ENCODE results near the gene THBS2.
"Not testable (repeated sequence)": the region's sequence is repeated elsewhere in the genome, so short reads cannot be mapped to it uniquely, and the experiment has no call there.

The THBS2 gene

DNA sequence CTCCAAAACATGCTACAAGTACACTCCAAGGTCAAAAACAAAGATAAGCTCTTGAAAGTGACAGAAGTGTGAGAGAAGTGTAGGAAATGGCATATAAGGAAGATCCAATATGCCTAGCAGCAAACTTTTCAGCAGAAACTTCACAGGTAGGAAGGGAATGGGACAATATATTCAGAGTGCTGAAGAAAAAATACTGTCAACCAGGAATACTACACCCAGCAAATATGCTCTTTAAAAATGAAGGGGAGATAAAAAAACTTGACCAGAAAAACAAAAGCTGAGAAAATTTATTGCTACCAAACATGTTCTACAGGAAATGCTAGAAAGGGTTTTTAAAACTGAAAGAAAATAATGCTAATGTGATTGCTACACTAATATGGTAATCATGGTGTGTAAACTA lies 46.2 kb downstream of the THBS2 start:
- Mint-ChIP-seq H3K4me1 (ENCODE audit: low read depth) (peaks cover 6% of the 10 kb centered on the region), H3K4me3 (no peak overlapping the region), H3K36me3 (ENCODE audit: low read depth) (peaks cover 3% of the 10 kb centered on the region), H3K27ac (no peak overlapping the region), H3K27me3 (no peaks in the 10 kb centered on the region), H3K9me3 (peaks cover 19% of the 10 kb centered on the region)
- DNase-seq = no peak

DNA sequence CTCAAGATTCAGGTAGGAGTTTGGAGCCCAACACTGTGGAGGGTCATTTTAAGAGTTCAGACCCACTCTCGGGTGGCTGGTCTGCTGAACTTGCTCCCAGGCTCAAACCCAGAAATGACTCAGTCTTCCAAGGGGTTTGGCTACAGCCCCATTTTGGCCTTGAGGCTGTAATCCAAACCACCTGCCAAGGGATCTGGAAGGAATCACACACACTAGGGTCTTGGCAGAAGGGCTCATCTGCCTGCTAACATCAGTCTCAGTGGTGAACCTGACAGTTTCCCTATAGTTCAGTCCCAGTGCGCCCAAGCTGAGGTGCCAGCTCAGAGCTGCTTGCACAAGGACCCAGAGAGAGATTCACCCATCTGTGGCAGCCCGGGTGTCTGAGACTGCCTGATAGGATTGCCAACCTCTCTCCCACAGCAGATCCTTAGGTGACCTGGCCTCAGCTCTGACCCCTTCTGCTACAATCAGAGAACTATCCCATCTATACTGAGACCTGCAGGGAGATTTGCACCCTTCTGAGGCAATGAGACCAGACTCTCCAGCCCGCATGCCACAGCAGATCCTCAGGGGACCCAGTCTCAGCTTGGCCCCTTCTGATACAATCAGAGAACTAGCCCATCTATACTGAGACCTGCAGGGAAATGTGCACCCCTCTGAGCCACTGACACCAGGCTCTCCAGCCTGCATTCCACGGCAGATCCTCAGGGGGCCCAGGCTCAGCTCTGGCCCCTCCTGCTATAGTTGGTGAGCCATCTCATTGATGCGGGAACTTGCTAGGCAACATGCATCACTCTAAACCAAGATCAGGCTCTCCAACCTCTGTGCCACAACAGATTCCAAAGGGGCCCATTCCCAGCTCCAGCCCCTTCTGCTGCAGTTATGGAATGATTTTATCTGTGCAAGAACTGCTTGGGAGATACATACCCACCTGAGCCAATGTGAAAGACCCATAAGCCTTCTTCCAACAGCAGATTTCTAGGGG lies 48.2 kb downstream of the THBS2 start:
- DNase-seq = no peak
- H3K36me3 Mint-ChIP-seq (ENCODE audit: low read depth) = peaks cover 3% of the 10 kb centered on the region
- no peak overlapping the region for H3K27ac Mint-ChIP-seq
- peaks cover 12% of the 10 kb centered on the region for H3K9me3 Mint-ChIP-seq
- no peak overlapping the region for H3K4me3 Mint-ChIP-seq
- H3K27me3 Mint-ChIP-seq = no peaks in the 10 kb centered on the region
- H3K4me1 Mint-ChIP-seq (ENCODE audit: low read depth) = peaks cover 2% of the 10 kb centered on the region

DNA sequence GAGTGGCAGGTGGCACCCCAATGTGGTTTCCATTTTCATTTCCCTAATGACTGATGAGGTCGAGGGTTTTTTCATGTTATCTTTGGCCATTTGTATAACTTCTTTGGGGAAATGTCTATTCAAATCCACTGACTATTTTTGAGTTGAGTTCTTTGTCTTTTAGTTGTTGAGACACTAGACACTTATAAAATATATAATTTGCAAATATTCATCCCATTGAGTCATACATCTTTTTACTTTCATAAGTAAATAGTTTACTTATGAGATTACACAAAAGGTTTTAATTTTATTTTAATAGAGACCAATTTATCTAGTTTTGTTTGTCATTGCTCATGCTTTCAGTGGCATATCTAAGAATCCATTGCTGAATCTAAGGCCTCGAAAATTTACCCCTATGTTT lies 49.5 kb downstream of the THBS2 start:
- Mint-ChIP-seq H3K4me3 (no peak overlapping the region), H3K9me3 (peaks cover 12% of the 10 kb centered on the region), H3K27me3 (no peaks in the 10 kb centered on the region), H3K36me3 (ENCODE audit: low read depth) (peaks cover 3% of the 10 kb centered on the region), H3K4me1 (ENCODE audit: low read depth) (peaks cover 2% of the 10 kb centered on the region), H3K27ac (no peak overlapping the region)
- DNase-seq = no peak

DNA sequence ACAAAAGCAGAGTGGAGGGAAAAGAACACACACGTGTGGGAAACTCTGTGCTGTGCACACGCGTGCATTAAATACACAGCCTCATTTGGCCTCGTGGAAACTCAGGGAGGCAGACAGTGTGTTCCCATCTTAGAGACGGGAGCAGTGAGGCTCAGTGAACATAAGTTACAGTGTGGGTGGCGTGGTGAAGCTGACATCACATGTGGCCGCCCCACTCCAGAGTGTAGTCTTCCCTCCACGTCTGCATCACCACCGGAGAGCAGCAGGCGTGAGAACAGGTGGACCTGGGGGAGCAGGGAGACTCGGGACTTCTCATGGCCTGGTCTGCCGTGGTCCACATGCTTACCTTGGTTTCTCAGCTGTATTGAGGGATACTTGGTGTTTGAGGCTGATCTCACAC lies 51.7 kb downstream of the THBS2 start:
- H3K27me3 Mint-ChIP-seq = no peaks in the 10 kb centered on the region
- peaks cover 7% of the 10 kb centered on the region for H3K9me3 Mint-ChIP-seq
- H3K36me3 Mint-ChIP-seq (ENCODE audit: low read depth) = no peaks in the 10 kb centered on the region

DNA sequence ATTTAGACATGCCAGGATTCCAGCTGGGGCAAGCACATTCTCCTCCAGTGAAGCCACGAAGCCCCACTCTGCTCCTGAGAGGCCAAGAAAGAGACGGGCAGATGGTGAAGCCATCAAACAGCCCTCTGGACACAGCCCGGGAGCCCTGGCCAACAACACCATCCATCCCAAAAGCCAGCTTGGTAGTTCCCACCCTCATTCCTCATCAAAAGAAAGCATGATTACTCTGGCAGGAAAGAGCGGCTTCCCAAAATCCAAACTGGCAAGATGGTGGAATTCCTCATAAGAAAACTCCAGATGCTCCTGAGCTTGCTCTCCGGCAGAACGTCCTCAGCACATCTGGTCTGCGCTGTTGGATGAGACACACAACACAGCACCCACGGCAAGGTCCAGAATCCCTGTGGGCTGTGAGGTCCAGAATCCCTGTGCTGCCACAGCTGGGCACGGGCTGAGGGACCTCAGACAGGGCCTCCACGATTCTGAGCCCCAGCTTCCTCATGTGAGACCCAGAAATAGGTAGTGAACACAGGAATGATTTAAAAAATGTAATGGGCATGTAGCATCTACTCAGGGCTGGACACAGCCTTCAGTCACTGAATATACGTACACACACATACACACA lies 52.6 kb downstream of the THBS2 start:
- H3K36me3 Mint-ChIP-seq (ENCODE audit: low read depth) = no peaks in the 10 kb centered on the region
- H3K27me3 Mint-ChIP-seq = no peaks in the 10 kb centered on the region
- no peaks in the 10 kb centered on the region for H3K9me3 Mint-ChIP-seq
- H3K4me3 Mint-ChIP-seq = no peak overlapping the region
- H3K4me1 Mint-ChIP-seq (ENCODE audit: low read depth) = no peaks in the 10 kb centered on the region
- H3K27ac Mint-ChIP-seq = no peak overlapping the region
- no peak for DNase-seq

More for the DNA sequence above, 51.7 kb downstream of the THBS2 start:
- Mint-ChIP-seq H3K4me1 (ENCODE audit: low read depth) (no peaks in the 10 kb centered on the region), H3K27ac (no peak overlapping the region), H3K4me3 (no peak overlapping the region)
- DNase-seq = no peak

DNA sequence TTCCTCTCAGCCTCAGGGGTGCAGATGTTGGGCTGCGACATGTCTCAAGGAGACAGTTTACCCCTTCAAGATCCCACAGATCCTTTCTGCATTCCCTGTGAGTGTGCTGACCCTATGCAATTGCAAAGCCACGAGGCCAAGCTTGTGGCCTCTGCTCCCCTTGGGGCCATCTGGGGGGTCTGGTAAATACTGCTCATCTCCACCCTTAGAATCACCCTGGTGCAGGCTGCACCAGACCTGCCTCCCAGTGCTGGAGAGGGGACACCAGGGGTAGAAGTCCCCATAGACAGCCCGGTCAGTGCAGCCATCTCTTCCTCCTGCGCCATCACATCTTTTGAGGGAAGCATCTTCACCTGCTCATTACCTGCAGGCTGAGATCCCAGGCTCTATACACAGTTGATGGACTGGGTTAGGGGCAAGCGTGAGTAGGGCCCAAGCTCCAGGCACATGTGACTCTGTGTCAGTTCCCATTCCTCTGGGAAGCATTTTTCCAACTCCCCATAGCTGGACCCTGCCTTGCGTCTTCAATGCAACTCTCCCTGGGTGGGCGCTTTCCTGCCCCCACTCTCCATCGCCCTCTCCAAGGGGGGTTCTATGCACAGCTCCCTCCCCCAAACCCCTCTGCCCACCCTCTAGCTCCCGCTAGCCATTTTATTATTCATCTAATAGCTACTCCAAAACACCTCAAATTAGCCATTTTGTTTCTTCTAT lies 53.9 kb downstream of the THBS2 start:
- no peaks in the 10 kb centered on the region for H3K27me3 Mint-ChIP-seq
- H3K9me3 Mint-ChIP-seq = no peaks in the 10 kb centered on the region
- no peak overlapping the region for H3K27ac Mint-ChIP-seq
- no peaks in the 10 kb centered on the region for H3K36me3 Mint-ChIP-seq (ENCODE audit: low read depth)
- H3K4me1 Mint-ChIP-seq (ENCODE audit: low read depth) = no peaks in the 10 kb centered on the region
- no peak for DNase-seq
- no peak overlapping the region for H3K4me3 Mint-ChIP-seq

DNA sequence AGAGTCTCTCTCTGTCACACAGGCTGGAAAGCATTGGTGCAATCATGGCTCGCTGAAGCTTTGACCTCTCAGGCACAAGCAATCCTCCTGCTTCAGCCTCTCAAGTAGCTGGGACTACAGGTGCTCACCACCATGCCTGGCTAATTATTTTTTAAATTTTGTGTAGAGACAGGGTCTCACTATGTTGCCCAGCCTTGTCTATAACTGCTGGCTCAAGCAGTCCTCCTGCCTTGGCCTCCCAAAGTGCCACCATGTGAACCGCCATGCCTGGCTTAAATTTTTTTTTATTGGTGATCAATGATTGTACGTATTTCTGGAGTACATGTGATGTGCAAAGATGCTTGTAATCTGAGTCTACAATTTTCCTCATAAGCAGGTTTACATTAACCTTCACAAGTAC lies 54.8 kb downstream of the THBS2 start:
- H3K4me1 Mint-ChIP-seq (ENCODE audit: low read depth) = no peaks in the 10 kb centered on the region
- no peak overlapping the region for H3K4me3 Mint-ChIP-seq
- no peak for DNase-seq
- H3K27me3 Mint-ChIP-seq = no peaks in the 10 kb centered on the region
- no peak overlapping the region for H3K27ac Mint-ChIP-seq
- no peaks in the 10 kb centered on the region for H3K36me3 Mint-ChIP-seq (ENCODE audit: low read depth)
- no peaks in the 10 kb centered on the region for H3K9me3 Mint-ChIP-seq

DNA sequence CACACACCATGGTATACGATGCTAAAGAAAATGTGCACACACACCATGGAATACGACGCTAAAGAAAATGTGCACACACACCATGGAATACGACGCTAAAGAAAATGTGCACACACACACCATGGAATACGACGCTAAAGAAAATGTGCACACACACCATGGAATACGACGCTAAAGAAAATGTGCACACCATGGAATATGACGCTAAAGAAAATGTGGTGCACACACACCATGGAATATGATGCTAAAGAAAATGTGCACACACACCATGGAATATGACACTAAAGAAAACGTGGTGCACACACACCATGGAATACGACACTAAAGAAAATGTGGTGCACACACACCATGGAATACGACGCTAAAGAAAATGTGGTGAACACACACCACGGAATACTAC lies 55.7 kb downstream of the THBS2 start:
- H3K9me3 Mint-ChIP-seq; H3K27ac Mint-ChIP-seq; H3K27me3 Mint-ChIP-seq; H3K36me3 Mint-ChIP-seq (ENCODE audit: low read depth); H3K4me3 Mint-ChIP-seq; DNase-seq; H3K4me1 Mint-ChIP-seq (ENCODE audit: low read depth): not testable (repeated sequence)

DNA sequence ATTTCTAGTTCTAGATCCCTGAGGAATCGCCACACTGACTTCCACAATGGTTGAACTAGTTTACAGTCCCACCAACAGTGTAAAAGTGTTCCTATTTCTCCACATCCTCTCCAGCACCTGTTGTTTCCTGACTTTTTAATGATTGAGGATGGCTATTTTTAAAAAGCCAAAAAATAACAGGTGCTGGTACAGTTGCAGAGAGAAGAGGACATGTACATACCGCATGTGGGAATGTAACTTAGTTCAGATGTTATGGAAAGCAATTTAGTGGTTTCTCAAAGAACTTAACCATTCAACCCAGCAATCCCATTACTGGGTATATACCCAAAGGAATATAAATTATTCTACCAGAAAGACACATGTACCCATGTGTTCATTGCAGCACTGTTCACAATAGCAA lies 57.4 kb downstream of the THBS2 start:
- H3K4me1 Mint-ChIP-seq (ENCODE audit: low read depth); H3K27ac Mint-ChIP-seq; H3K4me3 Mint-ChIP-seq; H3K36me3 Mint-ChIP-seq (ENCODE audit: low read depth); DNase-seq; H3K9me3 Mint-ChIP-seq: not testable (repeated sequence)
- peaks cover 16% of the 10 kb centered on the region for H3K27me3 Mint-ChIP-seq

DNA sequence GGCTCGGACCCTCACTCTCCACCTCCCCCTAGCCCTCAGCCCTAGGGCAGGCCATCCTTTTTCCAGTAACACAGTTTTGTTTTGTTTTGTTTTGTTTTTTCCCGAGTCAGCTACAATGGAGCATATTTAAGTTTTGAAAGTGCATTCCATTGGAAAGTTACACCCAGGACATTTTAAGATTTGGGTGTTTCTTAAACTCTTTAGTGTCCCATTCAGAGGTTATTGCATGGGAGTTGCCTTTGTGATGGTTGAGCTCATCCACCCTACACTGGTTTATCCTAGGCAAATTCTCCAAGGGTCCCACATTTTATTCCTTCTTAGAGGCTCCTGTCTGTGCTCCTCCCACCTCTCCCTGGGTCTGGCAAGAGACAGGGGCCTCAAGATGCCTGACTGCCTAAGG lies 58.9 kb downstream of the THBS2 start:
- H3K4me1 Mint-ChIP-seq (ENCODE audit: low read depth) = no peaks in the 10 kb centered on the region
- no peaks in the 10 kb centered on the region for H3K36me3 Mint-ChIP-seq (ENCODE audit: low read depth)
- peaks cover 16% of the 10 kb centered on the region for H3K27me3 Mint-ChIP-seq
- H3K27ac Mint-ChIP-seq = no peak overlapping the region
- H3K4me3 Mint-ChIP-seq = no peak overlapping the region
- no peak for DNase-seq
- H3K9me3 Mint-ChIP-seq = no peaks in the 10 kb centered on the region

DNA sequence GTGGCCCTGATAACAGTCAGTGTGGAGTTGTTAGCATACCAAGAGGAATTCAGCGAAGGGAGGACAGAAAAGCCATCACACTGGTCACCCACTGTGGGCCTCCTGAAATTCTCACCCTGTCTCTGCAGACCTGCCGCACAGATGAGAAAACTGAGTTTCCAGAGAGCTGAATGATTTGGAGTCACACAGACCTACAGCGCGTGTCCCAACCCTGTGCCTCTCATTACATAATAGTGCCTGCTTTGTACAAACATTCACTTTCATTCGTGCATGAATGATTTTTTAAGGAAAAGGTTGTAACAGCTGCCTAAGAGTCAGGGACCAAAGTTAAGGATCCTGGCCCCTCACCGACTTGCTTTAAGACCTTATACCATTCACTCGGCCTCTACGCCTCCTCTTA lies 62.7 kb downstream of the THBS2 start:
- Mint-ChIP-seq H3K27me3 (peaks cover 16% of the 10 kb centered on the region), H3K4me3 (no peak overlapping the region), H3K36me3 (ENCODE audit: low read depth) (no peaks in the 10 kb centered on the region), H3K27ac (no peak overlapping the region), H3K4me1 (ENCODE audit: low read depth) (peaks cover 6% of the 10 kb centered on the region), H3K9me3 (no peaks in the 10 kb centered on the region)
- no peak for DNase-seq

DNA sequence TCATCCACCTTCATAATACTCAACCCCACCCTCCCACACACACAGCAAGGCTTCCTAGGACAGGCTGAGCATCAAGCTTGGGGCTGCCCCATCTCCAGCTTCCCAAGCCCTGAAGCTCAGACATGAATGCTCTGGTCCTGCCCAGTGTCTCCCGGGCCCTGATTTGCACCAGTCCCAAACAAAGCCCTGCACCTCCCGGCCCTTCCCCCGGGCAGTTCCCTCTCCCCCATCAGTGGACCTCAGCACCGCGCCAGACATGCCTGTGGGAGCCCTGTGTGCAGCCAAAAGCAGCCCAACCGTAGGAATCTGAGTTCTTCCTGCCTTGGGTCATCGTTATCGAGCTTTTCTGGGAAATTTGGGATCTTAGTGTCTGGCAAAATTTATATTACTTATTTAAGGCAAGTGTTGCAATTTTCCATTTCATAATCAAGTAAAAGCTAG lies 63.5 kb downstream of the THBS2 start:
- H3K4me3 Mint-ChIP-seq = no peak overlapping the region
- DNase-seq = no peak
- H3K27me3 Mint-ChIP-seq = peaks cover 16% of the 10 kb centered on the region
- peaks cover 6% of the 10 kb centered on the region for H3K4me1 Mint-ChIP-seq (ENCODE audit: low read depth)
- no peak overlapping the region for H3K27ac Mint-ChIP-seq
- no peaks in the 10 kb centered on the region for H3K9me3 Mint-ChIP-seq
- no peaks in the 10 kb centered on the region for H3K36me3 Mint-ChIP-seq (ENCODE audit: low read depth)

DNA sequence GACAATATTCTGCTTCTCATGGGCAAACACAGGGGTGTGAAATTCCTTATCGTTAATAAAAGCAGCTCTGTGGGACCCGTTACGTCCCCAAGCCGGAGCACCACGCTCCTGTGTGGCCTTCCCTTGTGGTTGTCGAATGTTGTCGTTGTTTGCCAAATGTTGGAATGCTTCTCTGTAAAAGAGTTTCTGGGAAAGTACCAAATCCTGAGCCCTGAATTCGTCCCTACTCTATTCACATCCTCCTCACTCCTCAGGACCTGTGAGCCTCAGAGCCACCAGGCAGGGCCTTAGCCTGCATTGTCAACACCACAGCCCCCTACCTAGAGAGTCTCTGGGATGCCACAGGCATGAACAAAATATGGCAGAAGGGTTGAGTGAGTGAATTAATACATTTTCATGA lies 64.0 kb downstream of the THBS2 start:
- Mint-ChIP-seq H3K9me3 (no peaks in the 10 kb centered on the region), H3K27me3 (peaks cover 16% of the 10 kb centered on the region), H3K4me3 (no peak overlapping the region), H3K36me3 (ENCODE audit: low read depth) (no peaks in the 10 kb centered on the region), H3K4me1 (ENCODE audit: low read depth) (peaks cover 6% of the 10 kb centered on the region), H3K27ac (no peak overlapping the region)
- DNase-seq = no peak

DNA sequence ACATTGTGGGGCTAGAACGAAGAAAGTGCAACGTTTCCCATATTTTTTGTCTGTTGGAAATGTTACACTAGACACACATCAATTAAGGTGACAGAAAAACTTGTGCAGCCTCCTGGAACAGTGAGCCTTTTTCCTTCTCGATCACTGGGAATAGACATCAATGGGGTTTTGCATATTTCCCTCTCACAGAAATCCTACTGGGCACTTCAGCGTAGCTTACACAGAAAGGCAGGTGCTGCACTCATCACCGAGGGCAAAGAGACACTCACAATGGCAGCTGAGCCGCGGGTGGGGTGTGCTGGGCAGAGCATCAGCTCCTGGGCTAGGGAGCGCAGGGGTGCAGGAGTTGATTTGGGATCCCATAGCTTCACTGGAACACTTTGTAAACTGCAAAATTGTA lies 64.5 kb downstream of the THBS2 start:
- Mint-ChIP-seq H3K36me3 (ENCODE audit: low read depth) (no peaks in the 10 kb centered on the region), H3K27ac (no peak overlapping the region), H3K4me3 (no peak overlapping the region), H3K9me3 (no peaks in the 10 kb centered on the region), H3K27me3 (peaks cover 16% of the 10 kb centered on the region), H3K4me1 (ENCODE audit: low read depth) (peaks cover 6% of the 10 kb centered on the region)
- no peak for DNase-seq

DNA sequence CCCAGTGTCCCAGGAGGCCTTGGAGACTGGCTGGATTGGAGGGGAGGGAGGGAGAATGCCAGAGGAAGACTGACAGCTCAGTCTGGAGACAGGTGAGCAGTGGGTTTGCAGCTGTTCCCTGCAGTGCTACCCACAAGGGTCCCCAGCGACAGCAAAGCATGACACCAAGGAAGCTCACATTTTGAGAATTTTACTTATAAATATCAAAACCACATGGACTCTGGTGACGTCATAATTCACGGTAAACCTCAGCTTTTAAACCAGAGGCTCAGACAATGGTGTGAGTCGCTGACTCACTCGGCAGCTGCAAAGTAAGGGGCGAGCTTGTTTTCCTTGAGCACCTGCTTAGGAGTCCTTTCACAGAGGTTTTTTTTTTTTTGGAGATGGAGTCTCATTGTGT lies 65.2 kb downstream of the THBS2 start:
- no peak for DNase-seq
- H3K9me3 Mint-ChIP-seq = no peaks in the 10 kb centered on the region
- H3K4me1 Mint-ChIP-seq (ENCODE audit: low read depth) = peaks cover 6% of the 10 kb centered on the region
- no peaks in the 10 kb centered on the region for H3K36me3 Mint-ChIP-seq (ENCODE audit: low read depth)
- H3K4me3 Mint-ChIP-seq = no peak overlapping the region
- peaks cover 12% of the 10 kb centered on the region for H3K27me3 Mint-ChIP-seq
- H3K27ac Mint-ChIP-seq = no peak overlapping the region

Measured in activated T-cell treated with anti-CD3 and anti-CD28 coated beads, Interleukin-2, amount 50 U/mL, for 24 hours (primary cell).